NCI-H128 (cell line): ENCODE results near the gene PLN.

Source experiments
- DNase-seq: peaks from one replicate; lab custom pipeline; 2025; ENCODE audit not compliant: unreplicated experiment; lab: John Stamatoyannopoulos, UW

The PLN gene

GRCh38 chr6:118578617-118579016 is 30.5 kb downstream of the PLN start:
- DNase-seq, result no peak

- DNase-seq, result no peak
These were observed 31.7 kb downstream of the PLN start for GRCh38 chr6:118579786-118580185.

GRCh38 chr6:118580585-118581419 is 32.7 kb downstream of the PLN start:
- DNase-seq, result no peak

GRCh38 chr6:118581489-118581959 is 33.4 kb downstream of the PLN start:
- DNase-seq, result no peak

GRCh38 chr6:118584911-118585310 is 36.8 kb downstream of the PLN start:
- DNase-seq, result no peak

GRCh38 chr6:118586746-118587485 is 38.8 kb downstream of the PLN start:
- no peak for DNase-seq

GRCh38 chr6:118588626-118589025 is 40.5 kb downstream of the PLN start:
- no peak for DNase-seq

- DNase-seq, result no peak
These were observed 41.1 kb downstream of the PLN start for GRCh38 chr6:118589186-118589585.

- DNase-seq, result no peak
These were observed 41.7 kb downstream of the PLN start for GRCh38 chr6:118589649-118590365.

GRCh38 chr6:118591897-118592296 is 43.8 kb downstream of the PLN start:
- no peak for DNase-seq

GRCh38 chr6:118594877-118595276 is 46.8 kb downstream of the PLN start:
- DNase-seq, result no peak

- no peak for DNase-seq
These were observed 48.8 kb downstream of the PLN start for GRCh38 chr6:118596774-118597320.

GRCh38 chr6:118597636-118598035 is 49.5 kb downstream of the PLN start:
- no peak for DNase-seq

- no peak for DNase-seq
These were observed 50.2 kb downstream of the PLN start for GRCh38 chr6:118598324-118598723.

GRCh38 chr6:118602300-118602699 is 54.2 kb downstream of the PLN start:
- no peak for DNase-seq

- DNase-seq, result no peak
These were observed 55.3 kb downstream of the PLN start for GRCh38 chr6:118603372-118603771.

GRCh38 chr6:118606268-118606667 is 58.2 kb downstream of the PLN start:
- DNase-seq, result no peak

- DNase-seq, result no peak
These were observed 58.8 kb downstream of the PLN start for GRCh38 chr6:118606858-118607257.
